Ovary (tissue), 3 donors: ENCODE data around the gene CDIP1.

Source experiments
- CTCF ChIP-seq, 3 donors: fragments of 450-650 bp in 2 of 3; fragments of 200-600 bp in 1 of 3; IDR thresholded peaks; one replicate each; pipeline versions ENCODE4 v1.5.1 to v1.8.0; 2016 to 2022; ENCODE audit warnings: antibody characterized with exemption in 3 of 3, mild to moderate bottlenecking in 1 of 3
- POLR2A ChIP-seq: fragments of 450-650 bp; IDR thresholded peaks from one replicate; pipeline ENCODE4 v1.6.1; 2017; ENCODE audit warnings: antibody characterized with exemption, mild to moderate bottlenecking, moderate library complexity
- donor health status: DM: no; HTN: no; CAD: no.

DNA sequence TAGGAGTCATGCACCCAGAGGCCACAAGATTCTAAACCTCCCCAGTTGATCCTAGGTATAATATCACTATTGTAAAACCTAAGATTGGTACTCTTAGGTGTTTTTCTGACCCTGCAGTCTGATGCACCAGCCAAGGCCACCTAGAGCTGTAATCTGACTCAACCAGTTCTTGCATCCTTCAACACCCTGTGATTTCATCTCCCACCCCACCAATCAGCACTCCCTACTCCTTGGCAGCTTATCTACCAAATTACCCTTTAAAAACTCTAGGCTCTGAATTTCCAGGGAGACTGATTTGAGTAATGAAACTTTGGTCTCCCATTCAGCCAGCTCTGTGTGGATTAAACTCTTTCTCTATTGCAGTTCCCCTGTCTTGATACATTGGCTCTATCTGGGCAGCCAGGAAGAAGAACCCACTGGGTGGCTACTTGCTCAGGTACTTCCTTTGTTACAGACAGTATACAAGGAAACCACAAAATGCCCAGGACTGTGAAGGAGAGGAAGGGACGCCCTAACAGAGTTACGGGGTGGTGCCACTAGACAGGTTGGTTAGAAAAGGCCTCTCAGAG, 1.2 kb upstream of the CDIP1 start:
- TF ChIP-seq POLR2A = no peak
- TF ChIP-seq CTCF (IDR thresholded peaks at IDR 0.05) = no peak
